Activated CD8-positive, alpha-beta memory T cell treated with anti-CD3 and anti-CD28 coated beads, Interleukin-2, amount 50 U/mL, for 24 hours (primary cell): ENCODE measurements around the gene APOL4.
"Not testable (repeated sequence)": the region's sequence is repeated elsewhere in the genome, so short reads cannot be mapped to it uniquely, and the experiment has no call there.

ENCODE experiments used
- DNase-seq: peaks from one replicate; pipeline ENCODE4 v3.0.0-alpha.2; 2020; ENCODE audit errors: extremely low read depth

The APOL4 gene

GRCh38 chr22:36183446-36183845, 18.2 kb downstream of the APOL4 start:
- DNase-seq: no peak

- no peak for DNase-seq
These were observed 18.8 kb downstream of the APOL4 start for GRCh38 chr22:36182857-36183256.

DNA sequence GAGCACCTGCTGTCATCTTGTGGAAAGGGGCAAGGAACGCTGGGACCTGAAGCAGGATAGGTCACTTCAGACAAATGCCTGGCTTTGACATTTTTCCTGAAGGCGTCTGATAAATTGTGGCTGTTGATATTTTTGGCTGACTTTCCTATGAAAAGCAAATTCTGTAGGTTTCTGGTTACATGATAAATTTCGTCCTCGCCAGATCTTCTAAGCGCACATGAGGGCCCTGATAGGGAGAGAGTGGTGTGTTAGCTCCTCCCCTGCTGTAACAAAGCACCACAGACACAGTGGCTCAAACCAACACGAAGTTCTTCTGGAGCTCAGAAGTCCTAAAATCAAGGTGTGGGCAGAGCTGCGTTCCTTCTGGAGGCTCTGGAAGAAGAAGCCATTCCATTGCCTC, 19.6 kb downstream of the APOL4 start:
- DNase-seq: no peak

GRCh38 chr22:36180928-36181327, 20.7 kb downstream of the APOL4 start:
- no peak for DNase-seq

DNA sequence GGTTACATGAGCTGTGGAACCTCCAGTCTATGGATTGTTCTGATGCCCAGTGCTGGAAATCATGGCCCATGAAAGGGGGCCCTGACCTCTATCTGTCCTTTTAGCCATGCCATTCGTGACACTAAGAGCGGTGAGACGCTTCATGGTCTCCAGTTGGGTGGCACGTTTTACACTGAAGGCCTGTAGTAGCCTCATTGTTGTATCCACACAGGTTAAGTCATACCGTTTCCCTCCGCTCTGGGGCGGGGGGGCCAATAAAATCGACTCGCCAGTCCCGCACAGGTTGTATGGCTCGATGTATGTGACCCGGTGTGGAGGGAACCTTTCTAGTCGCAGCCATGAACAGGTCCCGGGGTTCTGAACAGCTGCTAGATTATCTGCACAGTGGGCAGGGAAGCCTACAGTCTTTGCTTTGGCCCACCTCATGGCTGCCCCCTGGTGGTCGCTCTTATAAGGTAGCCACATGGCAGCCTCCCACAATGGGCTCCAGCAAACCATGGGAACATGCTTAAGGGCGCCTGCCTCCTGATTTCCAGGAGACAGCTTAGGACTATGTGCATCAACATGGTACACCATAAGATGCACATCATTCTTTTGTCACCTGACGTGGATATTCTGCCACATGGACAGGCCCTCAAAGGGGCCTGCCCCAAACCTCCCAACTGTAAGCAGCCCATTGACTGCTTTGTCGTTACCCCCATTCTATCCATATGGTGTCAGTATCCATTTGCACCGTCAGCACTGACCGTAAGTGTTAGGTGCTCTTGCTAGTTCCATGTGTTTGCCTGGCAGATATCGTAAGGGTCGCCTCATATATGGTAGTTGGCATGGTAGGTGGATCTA, 21.4 kb downstream of the APOL4 start:
- DNase-seq: peak; percentile 65

DNA sequence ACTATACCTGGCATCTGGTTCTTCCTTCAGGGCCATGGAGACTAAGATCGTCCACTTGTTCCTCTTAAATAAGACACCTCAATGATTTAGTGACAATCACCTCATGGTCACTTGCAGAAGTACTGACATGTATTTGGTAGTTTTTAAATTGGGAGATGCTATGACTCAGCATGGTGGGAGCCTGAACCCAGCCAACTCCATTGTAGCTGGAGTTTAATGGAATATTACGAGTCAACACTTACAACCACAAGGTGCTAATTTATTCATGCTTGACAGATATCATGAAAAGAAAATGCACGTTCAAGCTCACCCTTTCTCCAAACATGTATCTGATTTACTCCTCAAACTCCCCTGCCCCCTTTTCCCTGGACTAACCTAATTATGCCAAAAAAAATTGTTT, 24.4 kb downstream of the APOL4 start:
- no peak for DNase-seq

- no peak for DNase-seq
These were observed 25.7 kb downstream of the APOL4 start for GRCh38 chr22:36175892-36176291.

- no peak for DNase-seq
These were observed 29.7 kb downstream of the APOL4 start for GRCh38 chr22:36171941-36172340.

GRCh38 chr22:36166518-36167220, 34.9 kb downstream of the APOL4 start:
- DNase-seq: no peak

GRCh38 chr22:36166086-36166485, 35.5 kb downstream of the APOL4 start:
- DNase-seq: no peak

- no peak for DNase-seq
These were observed 36.5 kb downstream of the APOL4 start for GRCh38 chr22:36165141-36165540.

- DNase-seq: no peak
These were observed 37.0 kb downstream of the APOL4 start for GRCh38 chr22:36164621-36165020.

GRCh38 chr22:36163497-36163896, 38.1 kb downstream of the APOL4 start:
- DNase-seq: no peak

GRCh38 chr22:36162127-36163034, 39.2 kb downstream of the APOL4 start:
- DNase-seq: no peak

DNA sequence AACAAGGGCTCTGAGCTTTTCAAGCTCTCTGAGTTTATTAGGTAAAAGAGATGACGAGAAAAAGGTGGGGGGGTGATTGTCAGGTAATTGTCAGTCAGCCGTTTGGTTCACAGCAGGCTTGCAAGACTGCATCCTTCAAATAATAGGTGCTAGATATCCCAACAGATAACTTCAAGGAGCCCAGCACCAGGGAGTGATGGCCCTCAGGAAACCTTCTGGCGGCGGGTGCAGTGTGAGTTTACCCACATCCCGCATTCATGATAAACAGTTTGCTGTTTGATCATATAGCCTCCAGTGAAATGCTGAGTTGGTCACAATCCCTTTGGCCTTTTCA, 39.8 kb downstream of the APOL4 start:
- not testable (repeated sequence) for DNase-seq

- DNase-seq: no peak
These were observed 41.1 kb downstream of the APOL4 start, which contains the start of gene APOL3 for GRCh38 chr22:36160499-36160942. Gene APOL3, minus strand, starts transcription at chr22:36160755. Its CDS starts 11,700 bp downstream, at chr22:36149055.

- DNase-seq: peak; percentile 36
These were observed 44.8 kb downstream of the APOL4 start for GRCh38 chr22:36156515-36157419.

DNA sequence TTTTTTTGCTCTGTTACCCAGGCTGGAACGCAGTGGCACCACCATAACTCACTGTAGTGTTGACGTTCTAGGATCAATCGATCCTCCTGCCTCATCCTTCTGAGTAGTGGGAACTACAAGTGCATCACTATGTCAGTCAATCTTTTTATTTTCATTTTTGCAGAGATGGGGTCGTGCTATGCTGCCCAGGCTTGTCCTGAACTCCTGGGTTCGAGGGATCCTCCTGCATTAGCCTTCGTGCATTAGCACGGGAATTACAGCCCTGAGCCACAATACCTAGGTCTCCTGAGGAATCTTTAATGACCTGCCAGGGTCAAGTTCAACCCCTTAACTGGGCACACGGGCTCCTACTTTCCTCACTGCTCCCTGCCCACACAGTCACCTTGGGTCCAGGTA, 45.5 kb downstream of the APOL4 start:
- DNase-seq: no peak

DNA sequence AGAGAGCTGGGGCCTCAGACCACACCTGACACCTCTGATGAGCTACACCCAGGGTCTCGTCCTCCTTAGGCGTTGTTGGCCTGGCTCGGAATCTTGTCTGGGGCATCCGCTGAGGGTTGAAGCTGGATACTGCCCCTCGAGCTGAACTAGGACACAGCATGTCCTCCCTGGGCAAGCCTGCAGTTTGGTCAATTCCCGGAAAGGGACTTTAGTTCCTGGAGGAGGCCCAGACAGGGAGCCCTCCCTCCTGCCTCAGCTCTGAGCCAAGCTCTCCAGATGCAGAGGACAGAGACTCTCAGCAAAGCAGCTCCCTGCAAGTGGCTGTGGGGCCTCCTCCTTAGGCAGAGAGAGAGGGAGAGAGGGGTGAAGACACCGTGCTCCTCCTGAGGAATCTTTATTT, 45.9 kb downstream of the APOL4 start:
- DNase-seq: no peak

GRCh38 chr22:36154423-36154945, 47.1 kb downstream of the APOL4 start:
- DNase-seq: no peak
